H9 (cell line): ENCODE data around the gene ARHGAP26. TPM values are rescaled to one million over a fixed set of nuclear protein-coding genes. Genes with fewer than 3 reads are reported as not detected.

Experiments used
- DNase-seq: peaks from one replicate; pipeline ENCODE4 v3.0.0-alpha.2; 2017
- H2AFZ ChIP-seq: one replicate; pipeline ENCODE4 v1.6.1; 2013; ENCODE audit warnings: mild to moderate bottlenecking, low read length, control low read depth, moderate library complexity
- H2AK5ac ChIP-seq: 2 replicates; pipeline ENCODE4 v1.6.1; 2013; ENCODE audit warnings: low read length, control low read depth, mixed read lengths; ENCODE audit not compliant: insufficient read length
- H2BK120ac ChIP-seq: one replicate; pipeline ENCODE4 v1.6.1; 2013; ENCODE audit warnings: low read depth, mild to moderate bottlenecking, low read length, control low read depth, inconsistent platforms; ENCODE audit not compliant: poor library complexity, severe bottlenecking
- H2BK12ac ChIP-seq: 2 replicates; pipeline ENCODE4 v1.6.1; 2013; ENCODE audit warnings: low read length, control low read depth, mixed read lengths, low read depth; ENCODE audit not compliant: insufficient read length
- H2BK15ac ChIP-seq: 2 replicates; pipeline ENCODE4 v1.6.1; 2013; ENCODE audit warnings: low read depth, low read length, control low read depth
- H2BK20ac ChIP-seq: one replicate; pipeline ENCODE4 v1.6.1; 2013; ENCODE audit warnings: low read depth, mild to moderate bottlenecking, low read length, control low read depth, inconsistent platforms; ENCODE audit not compliant: poor library complexity, severe bottlenecking
- H2BK5ac ChIP-seq: 2 replicates; pipeline ENCODE4 v1.6.1; 2013; ENCODE audit warnings: low read length, control low read depth, mixed read lengths; ENCODE audit not compliant: insufficient read length
- H3K14ac ChIP-seq: 2 replicates; pipeline ENCODE4 v1.6.1; 2013; ENCODE audit warnings: low read length, control low read depth; ENCODE audit not compliant: insufficient read depth
- H3K18ac ChIP-seq: 2 replicates; pipeline ENCODE4 v1.6.1; 2013; ENCODE audit warnings: low read depth, mild to moderate bottlenecking, mixed read lengths, low read length, control low read depth; ENCODE audit not compliant: insufficient read length
- H3K23ac ChIP-seq: 2 replicates; pipeline ENCODE4 v1.6.1; 2013; ENCODE audit warnings: low read length, control low read depth, mixed read lengths, low read depth; ENCODE audit not compliant: insufficient read length
- H3K23me2 ChIP-seq: 2 replicates; pipeline ENCODE4 v1.6.1; 2013; ENCODE audit warnings: low read depth, mild to moderate bottlenecking, mixed read lengths, low read length, control low read depth; ENCODE audit not compliant: insufficient read length, poor library complexity, severe bottlenecking
- H3K27ac ChIP-seq: 2 replicates; pipeline ENCODE4 v1.5.1; 2013; ENCODE audit warnings: low read length, control low read depth, mixed read lengths, low read depth; ENCODE audit not compliant: insufficient read length
- H3K27me3 ChIP-seq: 2 replicates; pipeline ENCODE4 v1.6.1; 2013; ENCODE audit warnings: low read length, control low read depth, inconsistent platforms; ENCODE audit not compliant: insufficient read depth
- H3K4ac ChIP-seq: 2 replicates; pipeline ENCODE4 v1.6.1; 2013; ENCODE audit warnings: low read depth, mild to moderate bottlenecking, control low read depth, inconsistent platforms, low read length, moderate library complexity
- H3K4me1 ChIP-seq: 2 replicates; pipeline ENCODE4 v1.6.1; 2013; ENCODE audit warnings: low read length, control low read depth, inconsistent platforms; ENCODE audit not compliant: insufficient read depth
- H3K4me2 ChIP-seq: 2 replicates; pipeline ENCODE4 v1.6.1; 2013; ENCODE audit warnings: low read length, control low read depth, mixed read lengths; ENCODE audit not compliant: insufficient read length, insufficient read depth
- H3K56ac ChIP-seq: 2 replicates; pipeline ENCODE4 v1.6.1; 2013; ENCODE audit warnings: low read depth, mild to moderate bottlenecking, mixed read lengths, low read length, control low read depth; ENCODE audit not compliant: insufficient read length
- H3K79me1 ChIP-seq: 2 replicates; pipeline ENCODE4 v1.6.1; 2013; ENCODE audit warnings: low read depth, mild to moderate bottlenecking, moderate library complexity, low read length, control low read depth, inconsistent platforms; ENCODE audit not compliant: insufficient read depth, poor library complexity, severe bottlenecking
- H3K79me2 ChIP-seq: 2 replicates; pipeline ENCODE4 v1.6.1; 2013; ENCODE audit warnings: low read length, control low read depth, inconsistent platforms; ENCODE audit not compliant: insufficient read depth
- H3K9ac ChIP-seq: 2 replicates; pipeline ENCODE4 v1.6.1; 2013; ENCODE audit warnings: low read length, control low read depth, mixed read lengths; ENCODE audit not compliant: insufficient read length; ENCODE audit errors: extremely low read depth
- H3K9me3 ChIP-seq: one replicate; pipeline ENCODE4 v1.6.1; 2013; ENCODE audit warnings: low read depth, low read length, inconsistent platforms; ENCODE audit not compliant: control insufficient read depth
- H3T11ph ChIP-seq: one replicate; pipeline ENCODE4 v1.6.1; 2013; ENCODE audit warnings: mild to moderate bottlenecking, low read length, control low read depth, inconsistent platforms
- H4K20me1 ChIP-seq: one replicate; pipeline ENCODE4 v1.6.1; 2013; ENCODE audit not compliant: control insufficient read depth, insufficient read length, insufficient read depth
- H4K5ac ChIP-seq: 2 replicates; pipeline ENCODE4 v1.6.1; 2013; ENCODE audit warnings: low read depth, mild to moderate bottlenecking, mixed read lengths, low read length, control low read depth; ENCODE audit not compliant: insufficient read length
- H4K8ac ChIP-seq: replicated peaks from 2 replicates; pipeline ENCODE4 v1.6.1; 2013; ENCODE audit warnings: low read length, control low read depth, mixed read lengths, low read depth; ENCODE audit not compliant: insufficient read length
- H4K91ac ChIP-seq: 2 replicates; pipeline ENCODE4 v1.6.1; 2013; ENCODE audit warnings: low read depth, mild to moderate bottlenecking, moderate library complexity, mixed read lengths, low read length, control low read depth; ENCODE audit not compliant: insufficient read length
- H3K27ac Mint-ChIP-seq, 3 experiments: 2 replicates in 2 of 3; 3 replicates in 1 of 3; pipeline ENCODE4 v1.8.0; 2020 to 2021; ENCODE audit warnings: mixed read lengths in 3 of 3, mild to moderate bottlenecking in 1 of 3, moderate library complexity in 1 of 3
- H3K27me3 Mint-ChIP-seq: 2 replicates; pipeline ENCODE4 v1.8.0; 2021; ENCODE audit warnings: low read depth, mild to moderate bottlenecking, moderate library complexity, mixed read lengths
- H3K36me3 Mint-ChIP-seq, 3 experiments: 2 replicates in 2 of 3; 3 replicates in 1 of 3; pipeline ENCODE4 v1.8.0; 2020 to 2021; ENCODE audit warnings: low read depth in 3 of 3, mixed read lengths in 3 of 3; ENCODE audit not compliant: insufficient read depth in 1 of 3
- H3K4me1 Mint-ChIP-seq, 2 experiments: 2 replicates each; pipeline ENCODE4 v1.8.0; 2020; ENCODE audit warnings: mixed read lengths in 2 of 2
- H3K4me3 Mint-ChIP-seq, 2 experiments: 2 replicates in 1 of 2; 3 replicates in 1 of 2; pipeline ENCODE4 v1.8.0; 2020 to 2021; ENCODE audit warnings: mild to moderate bottlenecking in 2 of 2, mixed read lengths in 2 of 2, moderate library complexity in 1 of 2
- H3K9me3 Mint-ChIP-seq, 2 experiments: 2 replicates in 1 of 2; 3 replicates in 1 of 2; pipeline ENCODE4 v1.8.0; 2020; ENCODE audit warnings: mild to moderate bottlenecking in 2 of 2, mixed read lengths in 2 of 2, moderate library complexity in 1 of 2
- WGBS: extraction: QIAGEN DNeasy Blood & Tissue Kit; methylation state at CpG from one replicate; pipeline ENCODE4 v1.1.7; 2013; ENCODE audit warnings: missing lambda C conversion rate, low lambda C conversion rate, mixed read lengths; ENCODE audit not compliant: insufficient read length; ENCODE audit errors: extremely low coverage; 5-methylcytosine and 5-hydroxymethylcytosine counted together
- total RNA-seq: library from RNA; stranded (reverse); gene quantifications from 2 replicates; pipeline ENCODE4 v1.2.1, GENCODE V29; 2021
- TF ChIP-seq, protein P1 (sequence below): fragments of 200-600 bp; sonication (generic); conservative IDR thresholded peaks from 3 replicates; pipeline ENCODE4 v1.8.0; 2021; ENCODE audit warnings: antibody characterized with exemption, mild to moderate bottlenecking

The ARHGAP26 gene
- total RNA-seq, 1 experiment from 2014 or later, result 13.8 TPM

DNA sequence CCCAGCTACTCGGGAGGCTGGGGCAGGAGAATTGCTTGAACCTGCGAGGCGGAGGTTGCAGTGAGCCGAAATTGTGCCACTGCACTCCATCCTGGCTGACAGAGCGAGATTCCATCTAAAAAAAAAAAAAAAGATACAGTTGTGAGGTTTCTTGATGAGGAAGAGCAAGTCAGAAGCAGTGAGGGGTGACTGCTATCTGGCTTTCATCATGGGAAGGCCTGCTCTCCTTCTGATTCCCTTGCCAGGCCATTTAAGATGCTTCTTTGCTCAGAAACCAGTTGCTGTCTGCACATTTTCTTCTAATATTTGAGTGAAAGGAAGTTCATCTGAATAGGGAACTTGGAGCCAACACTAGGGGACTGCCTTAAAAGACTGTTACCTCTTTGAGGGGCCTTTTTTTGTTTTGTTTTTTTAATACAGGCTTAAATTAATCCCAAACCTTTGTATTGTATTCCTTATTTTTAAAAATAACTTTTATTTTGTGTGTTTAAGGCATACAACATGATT lies 201.9 kb downstream of the ARHGAP26 start:
- Histone ChIP-seq H3K79me1 (no peaks in the 10 kb centered on the region), H2BK12ac (no peak overlapping the region), H3K9me3 (no peaks in the 10 kb centered on the region), H3K23me2 (no peaks in the 10 kb centered on the region), H3K18ac (no peak overlapping the region), H2BK5ac (no peak overlapping the region), H4K20me1 (no peaks in the 10 kb centered on the region), H4K91ac (no peak overlapping the region), H2BK20ac (no peak overlapping the region), H4K5ac (no peak overlapping the region), H3K56ac (no peak overlapping the region), H2BK120ac (no peak overlapping the region), H3K4me1 (no peaks in the 10 kb centered on the region; the same call in 1 of the 2 replicates), H2AFZ (no peak overlapping the region), H3K79me2 (no peaks in the 10 kb centered on the region), H3K4me2 (no peak overlapping the region), H3K14ac (no peak overlapping the region), H3K27me3 (no peaks in the 10 kb centered on the region), H3T11ph (no peak overlapping the region), H3K27ac (no peak overlapping the region), H3K23ac (no peak overlapping the region), H2AK5ac (no peak overlapping the region), H4K8ac (no peak overlapping the region), H2BK15ac (no peak overlapping the region), H3K4ac (no peak overlapping the region), H3K9ac (no peak overlapping the region)
- DNase-seq, result no peak
- no CpG with 5 or more reads among the region's 5 CpGs for WGBS
- no peak overlapping the region for H3K4me3 Mint-ChIP-seq
- H3K36me3 Mint-ChIP-seq, result no peaks in the 10 kb centered on the region
- TF ChIP-seq, protein P1, sequence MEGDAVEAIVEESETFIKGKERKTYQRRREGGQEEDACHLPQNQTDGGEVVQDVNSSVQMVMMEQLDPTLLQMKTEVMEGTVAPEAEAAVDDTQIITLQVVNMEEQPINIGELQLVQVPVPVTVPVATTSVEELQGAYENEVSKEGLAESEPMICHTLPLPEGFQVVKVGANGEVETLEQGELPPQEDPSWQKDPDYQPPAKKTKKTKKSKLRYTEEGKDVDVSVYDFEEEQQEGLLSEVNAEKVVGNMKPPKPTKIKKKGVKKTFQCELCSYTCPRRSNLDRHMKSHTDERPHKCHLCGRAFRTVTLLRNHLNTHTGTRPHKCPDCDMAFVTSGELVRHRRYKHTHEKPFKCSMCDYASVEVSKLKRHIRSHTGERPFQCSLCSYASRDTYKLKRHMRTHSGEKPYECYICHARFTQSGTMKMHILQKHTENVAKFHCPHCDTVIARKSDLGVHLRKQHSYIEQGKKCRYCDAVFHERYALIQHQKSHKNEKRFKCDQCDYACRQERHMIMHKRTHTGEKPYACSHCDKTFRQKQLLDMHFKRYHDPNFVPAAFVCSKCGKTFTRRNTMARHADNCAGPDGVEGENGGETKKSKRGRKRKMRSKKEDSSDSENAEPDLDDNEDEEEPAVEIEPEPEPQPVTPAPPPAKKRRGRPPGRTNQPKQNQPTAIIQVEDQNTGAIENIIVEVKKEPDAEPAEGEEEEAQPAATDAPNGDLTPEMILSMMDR, result no peak
- no peaks in the 10 kb centered on the region for H3K27me3 Mint-ChIP-seq
- H3K9me3 Mint-ChIP-seq, result no peaks in the 10 kb centered on the region
- H3K4me1 Mint-ChIP-seq, result peaks cover 4% of the 10 kb centered on the region in 2 experiments; a peak in 3 of 4 replicates
- H3K27ac Mint-ChIP-seq, result peak overlapping the region in 1 of 3 experiments; percentile 56; a peak in 1 of 7 replicates
